Stomach smooth muscle (tissue), 2 donors: ENCODE results near the gene COCH.
"Not testable (repeated sequence)": the region's sequence is repeated elsewhere in the genome, so short reads cannot be mapped to it uniquely, and the experiment has no call there.

Source experiments
- H3K27ac ChIP-seq: one replicate; pipeline ENCODE4 v1.7.0; 2013; ENCODE audit warnings: mild to moderate bottlenecking, low read length, inconsistent platforms
- H3K27me3 ChIP-seq, 2 donors: one replicate each; pipeline ENCODE4 v1.7.0; 2013; ENCODE audit warnings: low read length in 2 of 2; ENCODE audit not compliant: insufficient read depth in 2 of 2, control insufficient read depth in 1 of 2
- H3K36me3 ChIP-seq, 2 donors: one replicate each; pipeline ENCODE4 v1.7.0; 2013; ENCODE audit warnings: low read length in 2 of 2; ENCODE audit not compliant: control insufficient read depth in 2 of 2, insufficient read depth in 2 of 2
- H3K4me1 ChIP-seq: one replicate; pipeline ENCODE4 v1.7.0; 2013; ENCODE audit warnings: low read length; ENCODE audit not compliant: control insufficient read depth, insufficient read depth
- H3K4me3 ChIP-seq, 2 donors: one replicate each; pipeline ENCODE4 v1.7.0; 2013; ENCODE audit warnings: low read length in 2 of 2
- H3K9ac ChIP-seq, 2 donors: one replicate each; pipeline ENCODE4 v1.7.0; 2013; ENCODE audit warnings: low read length in 2 of 2, mild to moderate bottlenecking in 1 of 2
- H3K9me3 ChIP-seq, 2 donors: one replicate each; pipeline ENCODE4 v1.7.0; 2013; ENCODE audit warnings: low read length in 2 of 2; ENCODE audit not compliant: control insufficient read depth in 2 of 2
- donor health status: healthy.
- donor health status: Pancreatic carcinoma.

Gene COCH

GRCh38 chr14:30896435-30896834 is 22.1 kb downstream of the COCH start:
- H3K9ac ChIP-seq, result no peak overlapping the region
- H3K27ac ChIP-seq, result no peak overlapping the region
- H3K9me3 ChIP-seq, result no peaks in the 10 kb centered on the region
- H3K4me3 ChIP-seq, result no peak overlapping the region
- peaks cover 4 to 22% of the 10 kb centered on the region in 2 donors for H3K36me3 ChIP-seq
- H3K27me3 ChIP-seq, result no peaks in the 10 kb centered on the region
- no peaks in the 10 kb centered on the region for H3K4me1 ChIP-seq

- H3K36me3 ChIP-seq, result peaks cover 4 to 25% of the 10 kb centered on the region in 2 donors
Observed at GRCh38 chr14:30897121-30897520, 22.8 kb downstream of the COCH start.

GRCh38 chr14:30903285-30904124 is 29.1 kb downstream of the COCH start:
- Histone ChIP-seq H3K36me3 (peaks cover 5 to 19% of the 10 kb centered on the region in 2 donors), H3K9me3 (no peaks in the 10 kb centered on the region), H3K9ac (no peak overlapping the region)

More at GRCh38 chr14:30897121-30897520, 22.8 kb downstream of the COCH start:
- not testable (repeated sequence) for H3K4me3 ChIP-seq, H3K9ac ChIP-seq, H3K27ac ChIP-seq, H3K9me3 ChIP-seq, H3K27me3 ChIP-seq, H3K4me1 ChIP-seq

GRCh38 chr14:30906752-30907658 is 32.6 kb downstream of the COCH start:
- peaks cover 6 to 28% of the 10 kb centered on the region in 2 donors for H3K36me3 ChIP-seq
- no peak overlapping the region for H3K9ac ChIP-seq
- no peak overlapping the region for H3K4me3 ChIP-seq
- H3K4me1 ChIP-seq, result no peaks in the 10 kb centered on the region
- H3K9me3 ChIP-seq, result no peaks in the 10 kb centered on the region
- H3K27me3 ChIP-seq, result no peaks in the 10 kb centered on the region
- H3K27ac ChIP-seq, result no peak overlapping the region

More at GRCh38 chr14:30903285-30904124, 29.1 kb downstream of the COCH start:
- Histone ChIP-seq H3K4me3 (no peak overlapping the region), H3K27me3 (no peaks in the 10 kb centered on the region), H3K27ac (no peak overlapping the region), H3K4me1 (no peaks in the 10 kb centered on the region)

GRCh38 chr14:30907659-30908057 is 33.3 kb downstream of the COCH start:
- H3K4me1 ChIP-seq, result no peaks in the 10 kb centered on the region
- H3K4me3 ChIP-seq, result no peak overlapping the region
- H3K36me3 ChIP-seq, result peaks cover 6 to 28% of the 10 kb centered on the region in 2 donors
- H3K9ac ChIP-seq, result no peak overlapping the region
- H3K27ac ChIP-seq, result no peak overlapping the region
- no peaks in the 10 kb centered on the region for H3K27me3 ChIP-seq
- no peaks in the 10 kb centered on the region for H3K9me3 ChIP-seq

GRCh38 chr14:30908826-30909225 is 34.5 kb downstream of the COCH start:
- no peak overlapping the region for H3K27ac ChIP-seq
- H3K4me1 ChIP-seq, result no peaks in the 10 kb centered on the region
- H3K4me3 ChIP-seq, result no peak overlapping the region
- no peaks in the 10 kb centered on the region for H3K9me3 ChIP-seq
- H3K9ac ChIP-seq, result no peak overlapping the region
- H3K36me3 ChIP-seq, result peaks cover 6 to 28% of the 10 kb centered on the region in 2 donors
- H3K27me3 ChIP-seq, result no peaks in the 10 kb centered on the region

GRCh38 chr14:30914812-30915211 is 40.5 kb downstream of the COCH start:
- no peaks in the 10 kb centered on the region for H3K9me3 ChIP-seq
- peaks cover 0 to 13% of the 10 kb centered on the region in 2 donors for H3K36me3 ChIP-seq
- H3K9ac ChIP-seq, result no peak overlapping the region
- H3K4me3 ChIP-seq, result no peak overlapping the region
- no peaks in the 10 kb centered on the region for H3K27me3 ChIP-seq
- no peak overlapping the region for H3K27ac ChIP-seq
- no peaks in the 10 kb centered on the region for H3K4me1 ChIP-seq

- H3K36me3 ChIP-seq, result peaks cover 0 to 11% of the 10 kb centered on the region in 2 donors
- H3K27me3 ChIP-seq, result no peaks in the 10 kb centered on the region
- H3K9ac ChIP-seq, result no peak overlapping the region
- no peak overlapping the region for H3K27ac ChIP-seq
- no peaks in the 10 kb centered on the region for H3K9me3 ChIP-seq
- no peak overlapping the region for H3K4me3 ChIP-seq
- H3K4me1 ChIP-seq, result no peaks in the 10 kb centered on the region
Observed at GRCh38 chr14:30915596-30915995, 41.2 kb downstream of the COCH start.

GRCh38 chr14:30921305-30921704 is 46.9 kb downstream of the COCH start:
- Histone ChIP-seq H3K9ac (no peak overlapping the region), H3K9me3 (no peaks in the 10 kb centered on the region), H3K4me1 (no peaks in the 10 kb centered on the region)

GRCh38 chr14:30921788-30922187 is 47.4 kb downstream of the COCH start:
- Histone ChIP-seq H3K27ac (no peak overlapping the region), H3K9me3 (no peaks in the 10 kb centered on the region), H3K36me3 (peaks cover 2 to 4% of the 10 kb centered on the region in 2 donors), H3K4me3 (no peak overlapping the region), H3K9ac (no peak overlapping the region), H3K27me3 (no peaks in the 10 kb centered on the region), H3K4me1 (no peaks in the 10 kb centered on the region)

More at GRCh38 chr14:30921305-30921704, 46.9 kb downstream of the COCH start:
- Histone ChIP-seq H3K36me3 (peaks cover 2 to 4% of the 10 kb centered on the region in 2 donors), H3K27ac (no peak overlapping the region), H3K27me3 (no peaks in the 10 kb centered on the region), H3K4me3 (no peak overlapping the region)
